Measurements from ENCODE around the gene FCN2. TPM values are rescaled to one million over a fixed set of nuclear protein-coding genes. Genes with fewer than 3 reads are reported as not detected.

Gene FCN2
- not detected in 2 replicates for total RNA-seq
- long read RNA-seq = 0 reads

DNA sequence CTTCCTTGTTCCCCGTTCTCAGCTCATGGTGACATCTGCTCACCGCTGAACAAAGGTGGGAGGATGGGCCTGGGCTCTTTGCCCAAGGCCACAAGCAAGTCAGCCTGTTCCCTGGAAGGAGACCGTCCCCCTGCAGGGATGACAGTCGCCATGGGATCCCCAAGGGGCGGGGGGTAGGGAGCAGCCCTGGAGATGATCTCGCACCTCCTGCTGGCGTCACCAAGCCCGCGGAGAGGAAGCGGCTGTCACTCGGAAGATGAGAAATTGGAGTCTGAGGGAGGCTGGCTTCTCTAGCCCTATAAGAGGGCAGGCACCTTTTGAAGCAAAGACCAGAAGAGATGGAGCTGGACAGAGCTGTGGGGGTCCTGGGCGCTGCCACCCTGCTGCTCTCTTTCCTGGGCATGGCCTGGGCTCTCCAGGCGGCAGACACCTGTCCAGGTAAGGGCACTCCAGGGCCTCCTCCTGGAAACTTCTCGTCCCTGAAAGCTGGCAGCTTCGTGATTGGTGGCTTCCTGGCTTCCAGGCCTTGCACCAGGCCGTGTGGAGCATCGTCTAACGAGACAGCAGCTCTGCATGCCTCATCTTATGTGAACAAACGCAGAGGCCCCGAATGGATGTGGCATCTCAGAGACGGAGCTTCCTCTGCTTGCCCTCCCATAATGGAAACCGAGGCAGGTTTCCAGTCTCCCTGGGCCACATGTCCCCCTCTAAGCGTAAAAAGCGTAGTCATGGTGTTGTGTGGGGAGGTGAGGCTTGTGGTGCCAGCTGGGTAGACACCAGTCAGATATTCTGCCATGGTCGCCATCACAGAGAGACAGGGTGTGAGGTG is at the start of gene FCN2:
TSS of gene FCN2 (plus strand) at position 327 of the 829 bp plus-strand sequence. CDS start at position 339, 12 bp downstream.
- H3K4me1 Mint-ChIP-seq (ENCODE audit: unreplicated experiment) = no peaks in the 10 kb centered on the region
- H3K4me3 Mint-ChIP-seq (ENCODE audit: unreplicated experiment) = no peak within 1 kb of the TSS
- TF ChIP-seq, protein P1, sequence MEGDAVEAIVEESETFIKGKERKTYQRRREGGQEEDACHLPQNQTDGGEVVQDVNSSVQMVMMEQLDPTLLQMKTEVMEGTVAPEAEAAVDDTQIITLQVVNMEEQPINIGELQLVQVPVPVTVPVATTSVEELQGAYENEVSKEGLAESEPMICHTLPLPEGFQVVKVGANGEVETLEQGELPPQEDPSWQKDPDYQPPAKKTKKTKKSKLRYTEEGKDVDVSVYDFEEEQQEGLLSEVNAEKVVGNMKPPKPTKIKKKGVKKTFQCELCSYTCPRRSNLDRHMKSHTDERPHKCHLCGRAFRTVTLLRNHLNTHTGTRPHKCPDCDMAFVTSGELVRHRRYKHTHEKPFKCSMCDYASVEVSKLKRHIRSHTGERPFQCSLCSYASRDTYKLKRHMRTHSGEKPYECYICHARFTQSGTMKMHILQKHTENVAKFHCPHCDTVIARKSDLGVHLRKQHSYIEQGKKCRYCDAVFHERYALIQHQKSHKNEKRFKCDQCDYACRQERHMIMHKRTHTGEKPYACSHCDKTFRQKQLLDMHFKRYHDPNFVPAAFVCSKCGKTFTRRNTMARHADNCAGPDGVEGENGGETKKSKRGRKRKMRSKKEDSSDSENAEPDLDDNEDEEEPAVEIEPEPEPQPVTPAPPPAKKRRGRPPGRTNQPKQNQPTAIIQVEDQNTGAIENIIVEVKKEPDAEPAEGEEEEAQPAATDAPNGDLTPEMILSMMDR (IDR thresholded peaks at IDR 0.05) = no peak
- H3K27ac Mint-ChIP-seq (ENCODE audit: unreplicated experiment) = no peak within 1 kb of the TSS
- no peaks in the 10 kb centered on the region for H3K36me3 Mint-ChIP-seq (ENCODE audit: unreplicated experiment)
- no peak for DNase-seq (ENCODE audit: extremely low spot score, unreplicated experiment)
- H3K27me3 Mint-ChIP-seq (ENCODE audit: unreplicated experiment) = peaks cover 37% of the 10 kb centered on the region
- no peaks in the 10 kb centered on the region for H3K9me3 Mint-ChIP-seq (ENCODE audit: unreplicated experiment)

DNA sequence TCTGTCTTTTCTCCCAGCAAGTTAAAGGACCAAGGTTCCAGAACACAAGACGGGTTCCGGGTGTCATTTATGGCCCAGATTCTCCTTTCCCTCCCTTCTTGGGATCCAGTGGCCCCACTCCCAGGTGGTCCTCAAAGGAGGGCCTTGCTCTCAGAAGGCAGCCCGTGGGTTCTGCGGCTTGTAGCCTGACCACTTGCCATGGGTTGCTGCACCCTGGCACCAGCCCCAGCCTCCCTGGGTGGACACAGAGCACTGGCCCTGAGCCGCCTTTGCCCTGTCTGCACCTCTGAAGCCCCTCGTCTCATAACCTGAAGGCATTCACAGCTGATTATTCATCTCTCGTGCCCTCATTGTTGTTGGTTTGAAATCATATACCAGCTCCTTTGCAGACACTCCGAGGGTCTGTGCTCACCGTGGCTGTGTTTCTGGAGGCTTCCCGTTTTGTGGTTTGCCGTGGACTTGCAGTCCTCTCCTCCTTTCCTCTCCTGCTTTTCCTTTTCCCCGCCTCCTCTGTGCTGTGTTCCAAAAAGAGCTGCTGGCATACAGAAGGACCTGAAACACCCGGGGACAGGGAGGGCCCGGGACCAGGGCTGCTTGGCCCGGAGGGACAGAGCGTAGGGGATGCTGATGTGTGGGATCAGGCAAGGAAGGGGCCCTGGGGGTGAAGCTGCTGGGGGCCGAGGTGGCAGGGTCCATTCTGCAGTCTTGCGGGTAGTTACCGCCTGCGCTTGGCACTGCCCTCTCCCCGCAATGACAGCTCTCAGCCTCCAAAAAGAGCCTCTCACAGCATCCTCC is 49.5 kb upstream of the FCN2 start:
- H3K4me1 Mint-ChIP-seq (ENCODE audit: unreplicated experiment) = no peaks in the 10 kb centered on the region
- DNase-seq (ENCODE audit: extremely low spot score, unreplicated experiment) = no peak
- H3K27ac Mint-ChIP-seq (ENCODE audit: unreplicated experiment) = no peak overlapping the region
- H3K4me3 Mint-ChIP-seq (ENCODE audit: unreplicated experiment) = no peak overlapping the region
- no peaks in the 10 kb centered on the region for H3K9me3 Mint-ChIP-seq (ENCODE audit: unreplicated experiment)
- no peaks in the 10 kb centered on the region for H3K27me3 Mint-ChIP-seq (ENCODE audit: unreplicated experiment)
- H3K36me3 Mint-ChIP-seq (ENCODE audit: unreplicated experiment) = peaks cover 23% of the 10 kb centered on the region
- TF ChIP-seq, protein P1 (IDR thresholded peaks at IDR 0.05) = no peak

DNA sequence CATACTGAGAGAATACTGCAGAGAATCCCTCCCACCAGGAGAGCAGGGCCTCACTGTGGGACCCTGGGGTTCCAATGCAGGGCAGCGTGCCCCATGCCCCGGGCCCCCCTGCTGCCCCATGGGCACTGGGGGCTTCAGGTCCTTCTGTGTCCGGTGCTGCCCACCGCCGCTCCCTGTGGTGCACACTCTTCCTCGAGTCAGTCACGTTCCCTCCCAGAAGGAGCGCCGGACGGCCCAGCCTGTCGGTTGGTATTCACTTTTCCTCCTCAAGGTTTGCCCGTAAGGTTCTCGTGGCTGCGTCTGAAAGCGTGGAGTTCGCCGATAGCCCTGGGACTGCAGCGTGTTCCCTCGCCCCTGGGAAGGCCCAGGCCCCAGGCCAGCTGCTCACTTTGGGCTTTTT is 48.1 kb upstream of the FCN2 start:
- peaks cover 24% of the 10 kb centered on the region for H3K36me3 Mint-ChIP-seq (ENCODE audit: unreplicated experiment)
- H3K27ac Mint-ChIP-seq (ENCODE audit: unreplicated experiment) = no peak overlapping the region
- no peak for DNase-seq (ENCODE audit: extremely low spot score, unreplicated experiment)
- TF ChIP-seq, protein P1 (IDR thresholded peaks at IDR 0.05) = no peak
- no peak overlapping the region for H3K4me3 Mint-ChIP-seq (ENCODE audit: unreplicated experiment)
- H3K4me1 Mint-ChIP-seq (ENCODE audit: unreplicated experiment) = no peaks in the 10 kb centered on the region
- no peaks in the 10 kb centered on the region for H3K9me3 Mint-ChIP-seq (ENCODE audit: unreplicated experiment)
- no peaks in the 10 kb centered on the region for H3K27me3 Mint-ChIP-seq (ENCODE audit: unreplicated experiment)

DNA sequence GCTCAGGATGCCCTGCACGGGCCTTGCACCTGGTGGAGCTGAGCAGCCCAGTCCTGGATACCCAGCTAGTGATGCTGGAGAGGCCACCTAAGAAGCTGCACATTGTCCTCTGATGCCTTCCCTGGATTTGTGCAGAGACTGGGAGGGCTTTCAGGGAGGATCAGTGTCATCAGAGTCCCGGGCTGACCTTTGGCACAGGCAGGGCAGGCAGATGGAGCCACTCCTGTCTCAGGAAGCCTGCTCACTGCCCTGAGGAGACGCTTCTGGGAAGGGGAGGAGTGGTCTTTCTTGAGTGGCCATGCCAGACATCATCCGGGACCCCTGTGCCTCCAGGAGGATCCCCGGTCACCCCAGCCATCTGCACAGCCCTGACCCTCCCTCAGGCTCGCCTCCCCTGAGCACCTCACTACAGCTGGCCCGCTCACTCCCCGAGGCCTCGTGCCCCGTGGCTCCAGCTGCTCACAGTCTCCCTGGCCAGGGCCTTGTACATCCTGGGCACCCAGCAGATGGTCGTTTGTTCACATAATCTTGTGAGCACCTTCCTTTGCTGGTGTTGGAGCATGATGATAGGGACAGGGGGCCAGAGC is 47.2 kb upstream of the FCN2 start:
- Mint-ChIP-seq H3K4me1 (ENCODE audit: unreplicated experiment) (no peaks in the 10 kb centered on the region), H3K27me3 (ENCODE audit: unreplicated experiment) (no peaks in the 10 kb centered on the region), H3K36me3 (ENCODE audit: unreplicated experiment) (peaks cover 28% of the 10 kb centered on the region), H3K4me3 (ENCODE audit: unreplicated experiment) (no peak overlapping the region), H3K9me3 (ENCODE audit: unreplicated experiment) (no peaks in the 10 kb centered on the region), H3K27ac (ENCODE audit: unreplicated experiment) (no peak overlapping the region)
- TF ChIP-seq, protein P1 (IDR thresholded peaks at IDR 0.05) = no peak
- DNase-seq (ENCODE audit: extremely low spot score, unreplicated experiment) = no peak

All from osteocyte (in vitro differentiated cells).